Cardiac muscle cell (in vitro differentiated cells and primary cell): ENCODE results near the gene CLDN11. TPM values are rescaled to one million over a fixed set of nuclear protein-coding genes. Genes with fewer than 3 reads are reported as not detected.

Experiments used
- DNase-seq, 2 donors: peaks; one replicate each; pipeline versions ENCODE4 v3.0.0 to v3.0.0-alpha.2; 2010 to 2017; ENCODE audit warnings: low read depth in 1 of 2, low spot score in 1 of 2
- H3K27ac ChIP-seq: fragments of 200-600 bp; sonication (generic); 2 replicates; pipeline ENCODE4 v1.5.1; 2016
- H3K27me3 ChIP-seq: fragments of 200-600 bp; sonication (generic); 2 replicates; pipeline ENCODE4 v1.6.0; 2016; ENCODE audit warnings: control low read depth
- H3K36me3 ChIP-seq: fragments of 200-600 bp; sonication (generic); 2 replicates; pipeline ENCODE4 v1.5.1; 2016; ENCODE audit warnings: control low read depth
- H3K4me1 ChIP-seq: fragments of 200-600 bp; sonication (generic); 2 replicates; pipeline ENCODE4 v1.8.1; 2017; ENCODE audit warnings: low read depth, mild to moderate bottlenecking, mixed run types
- H3K4me3 ChIP-seq: fragments of 200-600 bp; sonication (generic); 2 replicates; pipeline ENCODE4 v1.5.1; 2016; ENCODE audit warnings: mild to moderate bottlenecking
- H3K9me3 ChIP-seq: fragments of 200-600 bp; sonication (generic); 2 replicates; pipeline ENCODE4 v1.5.1; 2017; ENCODE audit warnings: low read depth, mild to moderate bottlenecking, control low read depth
- CTCF ChIP-seq: IDR thresholded peaks from 2 replicates; pipeline ENCODE4 v1.5.1; 2012; ENCODE audit warnings: low read depth, mild to moderate bottlenecking, low read length
- polyA plus RNA-seq: library from polyadenylated mRNA; unstranded; fragments of >200 nt; fragmentation: Nextera tagmentation; extraction: Ambion mirVana; gene quantifications from 2 replicates; pipeline ENCODE4 v1.2.1, GENCODE V29; 2016
- total RNA-seq: library from RNA; depleted of rRNA; stranded (reverse); fragments of >200 nt; gene quantifications from 2 replicates; pipeline ENCODE4 v1.2.3, GENCODE V29; 2016

Gene CLDN11
- total and polyA plus RNA-seq, 2 experiments from 2014 or later: 0.09 TPM; not detected in 1

- Histone ChIP-seq H3K9me3 (no peaks in the 10 kb centered on the region), H3K27ac (no peak overlapping the region), H3K4me3 (no peak overlapping the region), H3K27me3 (no peaks in the 10 kb centered on the region), H3K36me3 (no peaks in the 10 kb centered on the region), H3K4me1 (no peaks in the 10 kb centered on the region)
- DNase-seq: no peak
- no peak for TF ChIP-seq CTCF
These were observed 52.5 kb downstream of the CLDN11 start for GRCh38 chr3:170471149-170471548.

GRCh38 chr3:170473358-170473757 lies 54.7 kb downstream of the CLDN11 start:
- no peak for DNase-seq
- TF ChIP-seq CTCF: no peak
- no peak overlapping the region for H3K4me3 ChIP-seq
- H3K9me3 ChIP-seq: no peaks in the 10 kb centered on the region
- no peaks in the 10 kb centered on the region for H3K4me1 ChIP-seq
- no peak overlapping the region for H3K27ac ChIP-seq
- H3K27me3 ChIP-seq: no peaks in the 10 kb centered on the region
- no peaks in the 10 kb centered on the region for H3K36me3 ChIP-seq

- no peak for TF ChIP-seq CTCF
- Histone ChIP-seq H3K27me3 (no peaks in the 10 kb centered on the region), H3K36me3 (no peaks in the 10 kb centered on the region), H3K4me1 (no peaks in the 10 kb centered on the region), H3K27ac (no peak overlapping the region), H3K9me3 (no peaks in the 10 kb centered on the region), H3K4me3 (no peak overlapping the region)
- DNase-seq: no peak
These were observed 56.5 kb downstream of the CLDN11 start for GRCh38 chr3:170475092-170475685.

GRCh38 chr3:170476291-170476690 lies 57.6 kb downstream of the CLDN11 start:
- no peak overlapping the region for H3K4me3 ChIP-seq
- no peak for TF ChIP-seq CTCF
- no peak overlapping the region for H3K27ac ChIP-seq
- no peak for DNase-seq
- no peaks in the 10 kb centered on the region for H3K36me3 ChIP-seq
- H3K9me3 ChIP-seq: no peaks in the 10 kb centered on the region
- H3K4me1 ChIP-seq: no peaks in the 10 kb centered on the region
- H3K27me3 ChIP-seq: no peaks in the 10 kb centered on the region

GRCh38 chr3:170477395-170477794 lies 58.7 kb downstream of the CLDN11 start:
- Histone ChIP-seq H3K4me3 (no peak overlapping the region), H3K9me3 (no peaks in the 10 kb centered on the region), H3K4me1 (no peaks in the 10 kb centered on the region), H3K36me3 (no peaks in the 10 kb centered on the region), H3K27me3 (no peaks in the 10 kb centered on the region), H3K27ac (no peak overlapping the region)
- DNase-seq: no peak
- no peak for TF ChIP-seq CTCF
